Measurements from ENCODE around the gene NGEF. TPM values are rescaled to one million over a fixed set of nuclear protein-coding genes. Genes with fewer than 3 reads are reported as not detected.
"Not testable (repeated sequence)": the region's sequence is repeated elsewhere in the genome, so short reads cannot be mapped to it uniquely, and the experiment has no call there.

Gene NGEF
- polyA plus RNA-seq, 3 donors, result 2.7 to 3.9 (median 3.4) TPM

- no peak for DNase-seq
Measured at GRCh38 chr2:232871835-232872736, 141.0 kb downstream of the NGEF start.

- DNase-seq, result no peak
Measured at GRCh38 chr2:232871418-232871834, 141.6 kb downstream of the NGEF start.

GRCh38 chr2:232870766-232871371, 142.2 kb downstream of the NGEF start:
- DNase-seq, result no peak

- DNase-seq, result no peak
Measured at GRCh38 chr2:232870018-232870765, 142.9 kb downstream of the NGEF start, which contains the start of gene SNORC. SNORC (plus strand) TSS chr2:232870264; CDS start chr2:232870342, 78 bp downstream.

- no peak for DNase-seq
Measured at GRCh38 chr2:232869138-232870017, 143.7 kb downstream of the NGEF start.

GRCh38 chr2:232866104-232866503, 147.0 kb downstream of the NGEF start:
- no peak for DNase-seq

GRCh38 chr2:232865165-232865564, 147.9 kb downstream of the NGEF start:
- no peak for DNase-seq

- DNase-seq, result no peak
Measured at GRCh38 chr2:232863996-232864395, 149.1 kb downstream of the NGEF start.

- DNase-seq, result no peak
Measured at GRCh38 chr2:232861353-232861752, 151.7 kb downstream of the NGEF start.

GRCh38 chr2:232860593-232861241, 152.3 kb downstream of the NGEF start:
- DNase-seq, result no peak

- DNase-seq, result no peak
Measured at GRCh38 chr2:232859385-232859916, 153.6 kb downstream of the NGEF start.

- DNase-seq, result no peak
Measured at GRCh38 chr2:232857158-232857563, 155.9 kb downstream of the NGEF start.

- no peak for DNase-seq
Measured at GRCh38 chr2:232854082-232854481, 159.0 kb downstream of the NGEF start.

- no peak for DNase-seq
Measured at GRCh38 chr2:232852676-232853075, 160.4 kb downstream of the NGEF start.

GRCh38 chr2:232852081-232852480, 161.0 kb downstream of the NGEF start:
- not testable (repeated sequence) for DNase-seq

- DNase-seq, result no peak
Measured at GRCh38 chr2:232850039-232850438, 163.0 kb downstream of the NGEF start.

- DNase-seq, result no peak
Measured at GRCh38 chr2:232846055-232846454, 167.0 kb downstream of the NGEF start.

GRCh38 chr2:232843834-232844233, 169.2 kb downstream of the NGEF start:
- no peak for DNase-seq

GRCh38 chr2:232842689-232843088, 170.4 kb downstream of the NGEF start:
- no peak for DNase-seq

- no peak for DNase-seq
Measured at GRCh38 chr2:232839411-232840079, 173.5 kb downstream of the NGEF start.
